ENCODE data around the gene HIVEP1. TPM values are rescaled to one million over a fixed set of nuclear protein-coding genes. Genes with fewer than 3 reads are reported as not detected.
A peak's percentile ranks its signal among the peaks of the same experiment; 100 is the strongest.

The HIVEP1 gene
- total RNA-seq, 4 donors from 2014 or later: 21.6 to 59.4 (median 34.5) TPM

GRCh38 chr6:12001706-12002435, 10.2 kb upstream of the HIVEP1 start:
- ATAC-seq (ENCODE audit: low FRiP score) (no peak), DNase-seq (ENCODE audit: low spot score) (no peak)
- TF ChIP-seq, protein P1, sequence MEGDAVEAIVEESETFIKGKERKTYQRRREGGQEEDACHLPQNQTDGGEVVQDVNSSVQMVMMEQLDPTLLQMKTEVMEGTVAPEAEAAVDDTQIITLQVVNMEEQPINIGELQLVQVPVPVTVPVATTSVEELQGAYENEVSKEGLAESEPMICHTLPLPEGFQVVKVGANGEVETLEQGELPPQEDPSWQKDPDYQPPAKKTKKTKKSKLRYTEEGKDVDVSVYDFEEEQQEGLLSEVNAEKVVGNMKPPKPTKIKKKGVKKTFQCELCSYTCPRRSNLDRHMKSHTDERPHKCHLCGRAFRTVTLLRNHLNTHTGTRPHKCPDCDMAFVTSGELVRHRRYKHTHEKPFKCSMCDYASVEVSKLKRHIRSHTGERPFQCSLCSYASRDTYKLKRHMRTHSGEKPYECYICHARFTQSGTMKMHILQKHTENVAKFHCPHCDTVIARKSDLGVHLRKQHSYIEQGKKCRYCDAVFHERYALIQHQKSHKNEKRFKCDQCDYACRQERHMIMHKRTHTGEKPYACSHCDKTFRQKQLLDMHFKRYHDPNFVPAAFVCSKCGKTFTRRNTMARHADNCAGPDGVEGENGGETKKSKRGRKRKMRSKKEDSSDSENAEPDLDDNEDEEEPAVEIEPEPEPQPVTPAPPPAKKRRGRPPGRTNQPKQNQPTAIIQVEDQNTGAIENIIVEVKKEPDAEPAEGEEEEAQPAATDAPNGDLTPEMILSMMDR (IDR thresholded peaks at IDR 0.05): no peak

DNA sequence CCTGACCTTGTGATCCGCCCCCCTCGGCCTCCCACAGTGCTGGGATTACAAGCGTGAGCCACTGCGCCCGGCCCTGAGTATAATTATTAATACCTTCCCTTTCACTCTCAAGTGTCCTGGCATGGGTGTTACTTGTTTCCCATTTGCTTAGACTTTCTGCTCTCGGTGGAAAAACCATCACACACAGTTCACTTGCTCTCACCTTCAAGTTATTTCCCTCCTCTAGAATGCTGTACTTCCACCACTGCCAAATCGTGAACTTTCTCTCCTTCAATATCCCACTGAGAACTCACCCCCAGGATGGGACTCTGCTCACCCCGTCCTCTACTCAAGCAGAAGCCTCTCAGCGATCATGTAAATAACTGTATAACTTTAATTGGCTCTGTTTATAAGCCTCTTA, 4.6 kb upstream of the HIVEP1 start:
- TF ChIP-seq, protein P1 (IDR thresholded peaks at IDR 0.05): no peak
- DNase-seq (ENCODE audit: low spot score) (no peak), ATAC-seq (ENCODE audit: low FRiP score) (no peak)

GRCh38 chr6:12007887-12008286, 4.2 kb upstream of the HIVEP1 start:
- TF ChIP-seq, protein P1 (IDR thresholded peaks at IDR 0.05): no peak
- ATAC-seq (ENCODE audit: low FRiP score): no peak
- no peak for DNase-seq (ENCODE audit: low spot score)

DNA sequence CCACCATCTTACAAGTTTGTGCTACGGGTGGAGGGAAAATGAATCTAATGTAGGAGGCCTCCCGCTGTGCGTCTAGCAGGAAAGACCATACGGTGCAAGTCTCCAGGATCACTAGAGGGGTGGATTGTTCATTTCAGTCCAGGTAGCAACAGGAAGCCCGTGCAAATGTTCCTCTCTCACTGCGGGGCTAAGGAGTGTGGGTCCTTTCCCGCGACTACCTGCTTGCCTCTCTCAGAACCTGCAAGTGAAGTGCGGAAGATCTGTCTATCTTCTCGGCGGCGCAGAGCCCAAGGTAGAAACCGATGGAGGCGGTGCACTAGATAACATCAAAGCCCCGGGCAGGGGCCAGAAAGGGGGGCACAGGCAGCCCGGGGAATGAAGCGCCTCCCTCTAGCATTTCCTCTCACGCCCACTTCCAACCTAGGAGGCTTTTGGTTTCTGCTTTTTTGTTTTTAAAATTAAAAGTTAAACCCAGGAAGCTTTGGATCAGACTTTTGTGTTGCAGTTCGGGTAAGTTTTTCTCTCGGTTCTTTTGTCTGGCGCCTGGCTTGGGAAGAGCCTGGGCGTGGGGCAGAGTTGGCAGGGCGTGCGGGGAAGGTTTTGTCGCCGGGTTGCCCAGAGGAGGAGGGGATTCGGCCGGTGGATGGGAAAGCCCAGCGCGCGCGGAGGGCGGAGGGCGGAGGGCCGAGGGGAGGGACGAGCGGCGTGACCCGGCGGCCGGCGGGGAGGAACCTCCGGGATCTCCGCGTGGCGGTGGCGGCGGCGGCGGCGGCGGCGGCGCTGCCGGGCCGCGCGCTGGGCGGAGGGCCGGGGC, 3.5 kb upstream of the HIVEP1 start:
- ATAC-seq (ENCODE audit: low FRiP score) (peak; percentile 32), DNase-seq (ENCODE audit: low spot score) (no peak)
- TF ChIP-seq, protein P1 (IDR thresholded peaks at IDR 0.05): no peak

DNA sequence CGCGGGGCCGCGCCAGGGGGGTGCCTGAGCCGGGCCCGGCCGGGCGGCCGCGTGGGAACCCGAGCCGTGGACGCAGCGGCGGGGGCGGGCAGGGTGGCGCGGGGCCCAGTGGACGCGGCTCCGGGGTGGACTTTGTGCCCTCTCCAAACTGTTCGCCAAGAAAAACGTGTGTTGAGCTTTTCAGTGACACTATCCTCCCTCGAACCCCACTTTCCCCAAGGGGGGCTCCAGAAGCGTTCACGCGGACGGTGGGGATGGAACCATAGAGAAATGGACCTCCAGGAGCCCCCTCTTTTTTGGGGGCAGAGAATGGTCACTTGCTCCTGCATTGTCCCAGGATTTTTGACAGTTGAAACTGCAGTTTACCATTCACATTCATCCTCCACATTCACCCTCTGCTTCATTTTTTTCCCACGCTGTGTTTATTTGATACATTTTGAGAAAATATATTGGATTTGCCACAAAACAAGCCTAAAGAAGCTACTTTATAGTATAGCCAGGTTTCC, 2.9 kb upstream of the HIVEP1 start:
- ATAC-seq (ENCODE audit: low FRiP score): no peak
- no peak for DNase-seq (ENCODE audit: low spot score)
- TF ChIP-seq, protein P1 (IDR thresholded peaks at IDR 0.05): no peak

DNA sequence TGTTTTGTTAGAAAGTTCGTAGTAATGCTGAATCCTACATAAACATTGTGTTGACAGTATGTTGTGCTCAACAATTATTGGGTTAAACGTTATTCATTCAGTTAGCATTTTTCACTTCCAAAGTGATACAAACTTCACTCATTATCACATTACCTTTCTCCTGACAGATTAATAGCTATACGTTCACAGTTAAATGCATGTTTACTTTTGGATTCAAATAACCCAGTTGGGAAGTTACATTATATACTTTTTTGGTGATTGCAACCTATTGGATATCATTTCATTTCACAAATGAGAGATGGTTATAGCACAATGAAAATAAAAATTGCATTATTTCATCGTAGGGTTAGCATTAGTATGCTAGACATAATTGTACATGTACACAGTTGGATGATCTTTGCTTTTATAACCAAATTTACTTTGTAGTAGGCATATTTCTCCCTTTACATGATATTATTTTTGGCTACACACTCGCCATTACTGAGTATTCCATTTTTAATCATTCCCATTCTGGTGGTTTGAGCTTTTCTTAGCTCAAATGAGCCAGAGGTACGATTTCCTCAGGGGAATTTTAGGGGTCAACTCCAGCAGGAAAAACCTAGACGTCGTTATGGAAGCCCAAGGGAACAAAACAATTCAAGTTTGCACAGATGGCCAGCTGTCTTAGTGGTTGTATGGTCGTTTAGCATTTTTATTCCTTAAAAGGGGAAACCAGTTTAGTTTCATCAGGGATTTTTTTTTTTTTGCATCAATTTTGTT, 2.1 kb upstream of the HIVEP1 start:
- no peak for DNase-seq (ENCODE audit: low spot score)
- TF ChIP-seq, protein P1 (IDR thresholded peaks at IDR 0.05): no peak
- no peak for ATAC-seq (ENCODE audit: low FRiP score)
